Measurements from ENCODE around the gene LTV1.

The LTV1 gene

DNA sequence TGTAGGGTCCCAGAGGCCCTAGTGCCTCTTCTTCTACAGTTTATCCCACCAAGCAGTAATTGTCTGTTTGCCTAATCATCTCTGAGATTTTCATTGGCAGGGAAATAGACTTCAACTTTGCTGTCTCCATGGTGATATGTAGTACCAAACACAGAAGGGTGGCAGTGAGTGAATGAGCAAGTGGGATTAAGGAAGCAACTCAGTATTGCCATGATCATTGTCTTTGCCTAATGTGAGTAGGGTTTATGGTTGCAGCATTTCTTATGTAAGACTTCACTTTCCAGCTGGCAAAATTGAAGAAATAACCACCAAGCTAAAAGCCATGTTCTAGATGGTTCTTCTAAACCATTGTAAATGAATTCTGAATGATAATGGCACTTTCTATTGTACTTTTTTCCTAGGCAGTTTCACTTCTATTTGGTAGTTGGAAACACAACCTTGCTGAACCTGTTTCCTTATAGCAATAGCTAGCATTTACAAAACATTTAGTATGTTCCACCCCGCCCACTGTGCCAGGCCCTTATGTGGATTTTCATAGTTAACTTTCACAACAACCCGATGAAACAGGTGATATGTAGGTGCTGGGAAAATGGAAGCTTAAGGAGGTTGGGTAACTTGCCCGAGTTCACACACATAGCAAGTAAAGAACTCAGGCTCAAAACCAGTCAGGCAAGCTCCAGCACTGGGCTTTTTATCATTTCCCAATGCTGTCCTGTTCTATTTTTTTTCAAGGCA lies 53.2 kb downstream of the LTV1 start:
- DNase-seq = no peak

DNA sequence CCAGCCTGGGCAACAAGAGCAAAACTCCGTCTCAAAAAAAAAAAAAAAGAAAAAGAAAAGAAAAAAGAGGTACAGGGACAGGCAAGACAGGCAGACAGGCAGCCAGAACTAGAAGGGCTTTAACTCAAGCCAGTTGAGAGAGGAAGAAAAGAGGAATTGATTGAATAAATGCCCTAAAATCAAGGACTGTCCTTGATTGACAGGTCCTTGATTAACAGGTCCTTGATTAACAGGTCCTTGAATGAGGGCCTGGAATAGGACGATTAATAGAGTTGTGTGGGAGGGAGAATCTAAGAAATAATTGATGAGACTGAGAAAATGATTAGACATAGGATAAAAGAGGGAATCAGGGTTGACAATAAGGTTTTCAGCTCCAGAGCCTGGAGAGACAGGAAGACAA lies 57.2 kb downstream of the LTV1 start:
- no peak for DNase-seq

DNA sequence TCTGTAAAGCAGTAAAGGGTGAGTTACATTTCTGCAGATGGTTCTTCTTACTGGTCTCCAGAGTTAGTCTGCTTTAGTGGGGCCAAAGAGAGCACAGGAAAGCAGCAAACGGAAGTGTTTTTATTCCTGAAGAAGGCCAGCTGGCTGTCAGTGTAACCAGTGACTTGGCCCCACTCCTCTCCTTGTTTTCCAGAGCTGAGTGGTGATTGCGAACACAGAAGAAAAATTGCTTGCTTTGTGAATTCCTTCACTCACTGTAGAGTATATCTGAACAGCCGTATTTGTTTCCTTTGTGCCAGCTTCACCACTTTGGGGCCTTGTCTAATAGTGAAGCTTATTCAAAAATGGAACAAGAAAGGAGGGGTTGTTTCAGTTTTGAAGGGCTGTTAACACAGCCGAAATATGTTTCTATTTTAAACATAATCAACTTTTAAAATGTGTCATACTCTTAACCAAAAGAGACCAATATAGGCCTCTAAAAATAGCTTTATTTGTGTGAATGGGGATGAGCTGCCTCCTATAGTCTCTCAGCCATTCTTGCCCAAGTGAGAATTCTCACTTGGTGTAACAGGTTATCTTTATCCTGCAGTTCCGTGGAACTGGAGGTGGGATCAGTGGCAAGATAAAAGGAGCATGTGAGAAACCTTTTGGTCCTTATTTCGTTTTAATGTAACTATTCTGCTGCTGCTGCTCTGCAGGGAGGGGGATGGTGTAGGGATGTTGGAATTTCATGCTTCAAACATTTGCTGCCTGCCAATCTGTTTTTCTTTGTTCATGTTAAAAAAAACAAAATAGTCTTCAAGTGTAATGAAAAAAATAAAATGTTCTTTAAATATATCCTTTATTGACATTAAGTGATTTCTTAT lies 59.0 kb downstream of the LTV1 start:
- no peak for DNase-seq

DNA sequence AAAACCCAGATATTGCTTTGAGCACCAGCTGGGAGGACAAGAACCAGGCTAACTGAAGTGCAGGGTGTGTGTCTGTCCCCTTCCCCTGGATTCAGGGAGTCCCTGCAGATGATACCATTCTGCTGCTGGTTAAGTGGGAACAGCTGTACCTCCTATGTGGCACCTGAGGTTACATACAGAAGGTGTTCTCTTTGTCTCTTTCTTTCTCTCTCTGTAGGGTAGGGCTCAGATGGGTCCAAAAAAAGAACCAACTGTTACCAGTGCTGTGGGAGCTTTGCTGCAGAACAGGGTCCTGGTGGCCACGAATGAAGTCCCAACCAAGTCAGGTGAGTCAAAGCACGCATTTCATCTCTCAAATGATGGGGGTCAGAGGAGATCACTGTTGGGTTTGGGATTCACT lies 59.7 kb downstream of the LTV1 start:
- DNase-seq = no peak

DNA sequence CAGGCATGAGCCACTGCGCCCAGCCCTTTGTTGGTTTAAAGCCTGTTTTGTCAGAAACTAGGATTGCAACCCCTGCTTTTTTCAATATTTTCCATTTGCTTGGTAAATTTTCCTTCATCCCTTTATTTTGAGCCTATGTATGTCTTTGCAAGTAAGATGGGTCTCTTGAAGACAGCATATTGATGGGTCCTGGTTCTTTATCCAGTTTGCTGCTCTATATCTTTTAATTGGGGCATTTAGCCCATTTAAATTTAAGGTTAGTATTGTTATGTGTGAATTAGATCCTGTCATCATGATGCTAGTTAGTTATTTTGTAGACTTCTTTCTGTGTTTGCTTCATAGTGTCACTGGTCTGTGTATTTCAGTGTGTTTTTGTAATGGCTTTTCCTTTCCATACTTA lies 67.9 kb downstream of the LTV1 start:
- no peak for DNase-seq

DNA sequence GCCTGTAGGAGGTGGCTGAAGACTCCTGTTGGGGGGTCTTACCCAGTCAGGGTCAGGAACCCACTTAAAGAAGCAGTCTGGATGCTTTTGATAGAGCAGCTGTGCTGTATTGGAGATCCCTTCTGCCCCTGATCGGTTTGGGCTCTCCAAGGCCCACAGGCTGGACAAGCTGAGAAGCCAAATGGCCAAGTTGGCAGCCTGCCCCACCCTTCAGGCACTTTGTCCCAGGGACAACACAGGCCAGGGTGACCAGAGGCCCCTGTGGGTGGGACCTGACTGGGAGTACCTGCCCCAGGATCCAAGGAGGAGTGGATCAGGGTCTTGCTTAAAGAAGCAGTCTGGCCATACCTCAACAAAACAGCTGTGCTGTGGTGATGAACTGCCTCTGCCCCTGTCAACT lies 69.5 kb downstream of the LTV1 start:
- no peak for DNase-seq

All from activated naive CD4-positive, alpha-beta T cell (primary cell).